Measurements from ENCODE around the gene CDS2.

Gene CDS2

DNA sequence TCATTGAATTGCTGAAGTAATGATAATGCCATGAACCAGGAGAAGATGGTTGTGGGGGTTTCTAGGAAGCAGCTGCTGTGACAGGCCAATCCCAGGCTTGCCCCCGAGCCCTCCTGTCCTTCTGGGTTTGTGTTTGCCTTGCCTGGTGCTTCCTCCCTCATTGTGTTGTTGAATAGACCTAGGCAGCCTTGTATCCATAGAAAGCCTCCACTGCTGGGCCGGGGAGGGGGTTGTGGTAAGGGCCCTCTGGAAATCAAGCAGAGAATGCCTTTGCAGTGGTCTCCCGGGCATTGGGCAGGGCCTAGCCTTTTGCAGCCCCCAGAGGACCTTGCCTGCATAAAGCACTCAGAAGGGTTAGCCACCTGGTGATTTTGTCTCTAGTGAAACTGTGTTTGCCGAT is 69.3 kb downstream of the CDS2 start:
- H3K27ac ChIP-seq (ENCODE audit: low read depth, low read length): no peak overlapping the region
- H3K9me3 ChIP-seq (ENCODE audit: insufficient read depth, low read depth, low read length): no peaks in the 10 kb centered on the region
- peaks cover 4% of the 10 kb centered on the region; the same call in 1 of the 2 replicates for H3K4me1 ChIP-seq (ENCODE audit: insufficient read depth, low read length)
- peaks cover 25% of the 10 kb centered on the region for H3K36me3 ChIP-seq (ENCODE audit: insufficient read depth, low read length)
- H3K27me3 ChIP-seq (ENCODE audit: insufficient read depth, low read length): no peaks in the 10 kb centered on the region
- no peak overlapping the region for H3K4me3 ChIP-seq (ENCODE audit: low read length)
- H3K9ac ChIP-seq (ENCODE audit: low read depth, low read length): no peak overlapping the region
- WGBS: 78% methylated on average over 4 of the region's 4 CpGs

DNA sequence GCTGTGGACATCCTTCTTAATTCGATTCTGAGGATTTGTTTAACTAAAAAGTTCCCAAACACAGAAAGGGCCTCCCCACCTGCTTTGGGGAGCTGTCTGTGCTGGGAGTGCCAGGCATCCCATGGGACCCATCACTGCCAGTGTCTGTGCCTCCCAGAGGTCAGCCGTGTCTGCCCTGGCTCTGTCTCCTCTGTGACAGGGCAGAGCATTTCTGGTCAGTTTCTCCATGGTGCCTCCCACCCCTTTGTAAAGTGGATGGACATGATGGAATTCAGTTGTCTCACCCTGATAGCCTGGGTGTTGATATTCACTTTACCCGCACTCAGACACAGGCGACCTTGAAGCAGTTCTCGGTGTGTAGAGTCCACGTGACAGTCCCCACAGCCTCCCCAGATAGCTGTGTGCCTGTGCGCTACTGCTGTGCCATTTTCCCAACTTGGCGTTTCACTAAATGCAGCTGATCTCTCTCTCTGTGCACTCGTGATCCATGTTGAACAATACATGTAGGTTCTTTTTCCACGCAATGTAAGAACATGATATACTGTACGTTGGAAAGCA is 70.5 kb downstream of the CDS2 start:
- Histone ChIP-seq H3K27ac (ENCODE audit: low read depth, low read length) (no peak overlapping the region), H3K4me3 (ENCODE audit: low read length) (no peak overlapping the region), H3K27me3 (ENCODE audit: insufficient read depth, low read length) (no peaks in the 10 kb centered on the region), H3K9ac (ENCODE audit: low read depth, low read length) (no peak overlapping the region; the same call in 1 of the 2 replicates), H3K4me1 (ENCODE audit: insufficient read depth, low read length) (peaks cover 4% of the 10 kb centered on the region; the same call in 1 of the 2 replicates), H3K9me3 (ENCODE audit: insufficient read depth, low read depth, low read length) (no peaks in the 10 kb centered on the region), H3K36me3 (ENCODE audit: insufficient read depth, low read length) (peaks cover 17% of the 10 kb centered on the region)
- WGBS: 88% methylated on average over 10 of the region's 11 CpGs

GRCh38 chr20:5197847-5198650 is 71.2 kb downstream of the CDS2 start:
- no peak overlapping the region for H3K4me3 ChIP-seq (ENCODE audit: low read length)
- H3K9ac ChIP-seq (ENCODE audit: low read depth, low read length): no peak overlapping the region
- 90% methylated on average over 10 of the region's 10 CpGs for WGBS
- H3K36me3 ChIP-seq (ENCODE audit: insufficient read depth, low read length): peaks cover 12% of the 10 kb centered on the region
- H3K27me3 ChIP-seq (ENCODE audit: insufficient read depth, low read length): no peaks in the 10 kb centered on the region
- no peak overlapping the region for H3K27ac ChIP-seq (ENCODE audit: low read depth, low read length)
- H3K4me1 ChIP-seq (ENCODE audit: insufficient read depth, low read length): peaks cover 4% of the 10 kb centered on the region; the same call in 1 of the 2 replicates
- no peaks in the 10 kb centered on the region for H3K9me3 ChIP-seq (ENCODE audit: insufficient read depth, low read depth, low read length)

GRCh38 chr20:5198651-5198924 is 71.8 kb downstream of the CDS2 start:
- Histone ChIP-seq H3K4me3 (ENCODE audit: low read length) (no peak overlapping the region), H3K9me3 (ENCODE audit: insufficient read depth, low read depth, low read length) (no peaks in the 10 kb centered on the region), H3K36me3 (ENCODE audit: insufficient read depth, low read length) (peaks cover 12% of the 10 kb centered on the region), H3K4me1 (ENCODE audit: insufficient read depth, low read length) (peaks cover 4% of the 10 kb centered on the region; the same call in 1 of the 2 replicates), H3K27me3 (ENCODE audit: insufficient read depth, low read length) (no peaks in the 10 kb centered on the region), H3K27ac (ENCODE audit: low read depth, low read length) (no peak overlapping the region), H3K9ac (ENCODE audit: low read depth, low read length) (no peak overlapping the region)
- WGBS: 95% methylated on average over 8 of the region's 8 CpGs

DNA sequence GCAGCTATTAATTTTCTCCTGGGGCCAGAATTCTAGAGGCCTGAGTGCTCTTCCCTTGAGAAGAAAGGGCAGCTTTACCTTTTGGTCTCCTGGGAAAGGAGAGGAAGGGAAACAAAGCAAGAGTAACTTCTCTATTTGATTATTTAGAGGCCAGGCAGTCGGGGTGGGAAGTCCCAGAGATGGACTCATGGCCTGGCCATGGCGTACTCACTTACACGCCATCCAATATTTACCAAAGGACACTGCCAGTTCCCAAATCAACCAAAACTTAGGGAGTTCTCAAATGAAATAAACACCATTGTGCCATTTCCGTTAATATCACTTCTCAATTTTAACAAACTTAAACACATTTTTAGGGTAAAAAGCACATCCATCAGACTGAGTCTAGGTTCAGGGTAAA is 76.6 kb downstream of the CDS2 start:
- Histone ChIP-seq H3K27me3 (ENCODE audit: insufficient read depth, low read length) (no peaks in the 10 kb centered on the region), H3K9ac (ENCODE audit: low read depth, low read length) (no peak overlapping the region), H3K36me3 (ENCODE audit: insufficient read depth, low read length) (no peaks in the 10 kb centered on the region), H3K27ac (ENCODE audit: low read depth, low read length) (no peak overlapping the region), H3K9me3 (ENCODE audit: insufficient read depth, low read depth, low read length) (no peaks in the 10 kb centered on the region), H3K4me3 (ENCODE audit: low read length) (no peak overlapping the region), H3K4me1 (ENCODE audit: insufficient read depth, low read length) (no peaks in the 10 kb centered on the region)
- WGBS: 91% methylated on average over 4 of the region's 4 CpGs

DNA sequence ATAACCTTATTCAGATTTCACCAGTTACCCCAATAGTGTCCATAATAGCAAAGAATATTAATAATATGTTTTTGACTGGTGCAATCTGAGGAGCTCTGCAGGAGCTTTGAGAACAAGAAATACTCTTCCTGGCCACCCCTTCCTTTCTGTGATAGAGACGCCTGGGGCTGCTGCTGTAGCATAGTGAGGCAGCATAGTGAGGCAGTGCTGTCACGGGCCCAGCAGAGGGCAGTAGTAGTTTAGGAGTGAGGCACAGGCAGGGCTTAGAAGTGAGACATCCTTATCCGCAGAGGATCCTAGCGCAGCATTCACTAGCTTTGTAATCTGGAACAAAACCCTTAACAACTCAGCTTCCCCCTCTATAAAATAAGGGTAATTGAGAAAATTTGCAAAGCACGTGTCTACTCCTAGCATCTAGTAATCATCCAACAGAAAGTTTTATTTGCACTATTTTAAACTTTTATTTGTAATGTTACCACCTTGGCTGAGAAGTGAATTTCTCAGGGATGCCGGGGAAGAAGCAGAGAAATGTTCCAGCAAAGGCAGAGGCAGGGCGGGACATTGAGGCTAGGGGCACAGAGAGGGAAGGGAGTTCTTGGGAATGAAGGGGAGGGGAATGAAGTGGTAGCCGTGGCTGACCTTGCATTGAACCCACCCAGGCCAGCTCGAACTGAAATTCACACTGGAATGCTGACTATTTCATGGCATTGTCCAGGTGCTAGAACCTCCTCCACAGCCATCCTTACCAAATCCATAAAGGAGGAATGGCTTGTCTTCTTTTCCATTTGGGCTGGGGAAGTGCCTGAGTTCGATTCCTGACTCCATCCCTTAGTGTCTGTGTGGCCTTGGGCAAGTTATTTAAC is 78.8 kb downstream of the CDS2 start:
- Histone ChIP-seq H3K4me1 (ENCODE audit: insufficient read depth, low read length) (no peaks in the 10 kb centered on the region), H3K27ac (ENCODE audit: low read depth, low read length) (no peak overlapping the region), H3K27me3 (ENCODE audit: insufficient read depth, low read length) (no peaks in the 10 kb centered on the region), H3K9me3 (ENCODE audit: insufficient read depth, low read depth, low read length) (no peaks in the 10 kb centered on the region), H3K4me3 (ENCODE audit: low read length) (no peak overlapping the region), H3K9ac (ENCODE audit: low read depth, low read length) (no peak overlapping the region), H3K36me3 (ENCODE audit: insufficient read depth, low read length) (no peaks in the 10 kb centered on the region)
- WGBS: 40% methylated on average over 8 of the region's 10 CpGs

- no peak overlapping the region for H3K9ac ChIP-seq (ENCODE audit: low read depth, low read length)
- H3K4me3 ChIP-seq (ENCODE audit: low read length): no peak overlapping the region
- no peaks in the 10 kb centered on the region for H3K27me3 ChIP-seq (ENCODE audit: insufficient read depth, low read length)
- H3K9me3 ChIP-seq (ENCODE audit: insufficient read depth, low read depth, low read length): no peaks in the 10 kb centered on the region
- no peaks in the 10 kb centered on the region for H3K36me3 ChIP-seq (ENCODE audit: insufficient read depth, low read length)
- H3K4me1 ChIP-seq (ENCODE audit: insufficient read depth, low read length): no peaks in the 10 kb centered on the region
- no peak overlapping the region for H3K27ac ChIP-seq (ENCODE audit: low read depth, low read length)
Observed at GRCh38 chr20:5207138-5207537, 80.3 kb downstream of the CDS2 start.

DNA sequence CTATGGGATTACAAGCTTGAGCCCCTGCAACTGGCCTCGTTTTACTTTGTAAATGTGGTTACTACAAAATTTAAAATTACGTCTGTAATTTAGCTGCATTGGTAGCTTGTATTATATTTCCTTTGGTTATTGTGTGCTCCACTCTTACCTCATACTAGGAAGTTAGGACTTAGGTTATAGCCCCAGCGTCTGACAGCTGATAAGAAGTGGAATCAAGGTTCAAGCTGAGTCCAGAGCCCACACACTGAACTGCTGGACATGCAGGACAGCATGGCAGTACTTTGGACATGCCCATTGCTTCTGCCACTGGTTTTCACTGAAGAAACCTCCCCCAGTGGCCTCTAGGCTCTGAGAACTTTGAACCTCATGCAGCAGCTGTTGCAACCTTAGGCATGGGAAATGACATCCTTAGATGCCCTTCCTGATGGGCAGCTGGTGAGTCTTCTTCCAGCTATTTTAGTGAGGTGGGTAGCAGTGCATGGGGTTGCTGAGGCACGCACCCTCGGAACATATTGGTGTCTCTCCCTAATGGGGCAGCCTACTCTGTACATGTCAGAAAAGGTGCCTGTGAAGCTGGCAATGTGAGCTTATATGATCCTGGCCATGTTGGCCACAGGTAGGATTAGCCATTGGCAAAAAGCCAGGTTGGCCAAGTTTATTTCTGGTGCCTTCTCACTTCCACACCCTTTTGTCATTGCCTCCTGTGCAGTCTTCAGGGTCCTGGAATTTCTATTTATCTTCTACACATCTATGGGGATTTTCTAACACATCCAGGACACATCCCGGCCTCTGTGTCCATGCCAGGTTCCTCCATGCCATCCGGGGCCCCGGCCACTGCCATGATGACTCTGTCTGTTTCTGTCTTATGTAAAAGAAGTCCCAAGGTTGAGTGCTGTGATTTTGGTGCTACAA is 85.3 kb downstream of the CDS2 start:
- 95% methylated on average over 6 of the region's 8 CpGs for WGBS

DNA sequence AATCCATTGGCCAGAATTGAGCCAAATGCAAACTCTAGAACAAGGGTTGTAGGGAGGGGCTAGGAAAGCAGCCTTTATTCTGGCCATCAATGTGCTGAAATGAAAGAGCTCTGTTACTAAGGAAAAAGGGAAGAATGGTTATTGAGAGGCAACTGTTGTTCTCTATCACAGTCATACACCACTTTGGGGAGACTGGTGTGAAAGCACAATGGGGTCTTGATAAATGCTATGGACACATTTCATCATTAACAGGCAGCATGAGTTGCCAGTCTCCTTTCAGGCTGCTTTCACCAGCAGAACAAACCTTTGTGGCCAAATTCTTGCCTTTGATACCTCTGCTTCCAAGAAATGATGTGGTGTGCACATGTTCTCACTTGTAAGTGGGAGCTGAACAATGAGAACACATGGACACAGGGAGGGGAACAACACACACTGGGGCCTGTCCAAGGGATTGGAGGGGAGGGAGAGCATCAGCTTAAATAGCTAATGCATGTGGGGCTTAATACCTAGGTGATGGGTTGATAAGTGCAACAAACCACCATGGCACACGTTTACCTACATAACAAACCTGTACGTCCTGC is 86.2 kb downstream of the CDS2 start:
- no peaks in the 10 kb centered on the region for H3K36me3 ChIP-seq (ENCODE audit: insufficient read depth, low read length)
- H3K4me3 ChIP-seq (ENCODE audit: low read length): no peak overlapping the region
- no CpG with 5 or more reads among the region's 2 CpGs for WGBS
- H3K4me1 ChIP-seq (ENCODE audit: insufficient read depth, low read length): no peaks in the 10 kb centered on the region
- H3K27me3 ChIP-seq (ENCODE audit: insufficient read depth, low read length): no peaks in the 10 kb centered on the region
- H3K27ac ChIP-seq (ENCODE audit: low read depth, low read length): no peak overlapping the region
- no peaks in the 10 kb centered on the region for H3K9me3 ChIP-seq (ENCODE audit: insufficient read depth, low read depth, low read length)
- H3K9ac ChIP-seq (ENCODE audit: low read depth, low read length): no peak overlapping the region

More for the DNA sequence above, 85.3 kb downstream of the CDS2 start:
- Histone ChIP-seq H3K9me3 (ENCODE audit: insufficient read depth, low read depth, low read length) (no peaks in the 10 kb centered on the region), H3K4me3 (ENCODE audit: low read length) (no peak overlapping the region), H3K27me3 (ENCODE audit: insufficient read depth, low read length) (no peaks in the 10 kb centered on the region), H3K36me3 (ENCODE audit: insufficient read depth, low read length) (no peaks in the 10 kb centered on the region), H3K27ac (ENCODE audit: low read depth, low read length) (no peak overlapping the region), H3K9ac (ENCODE audit: low read depth, low read length) (no peak overlapping the region), H3K4me1 (ENCODE audit: insufficient read depth, low read length) (no peaks in the 10 kb centered on the region)

- no peak overlapping the region for H3K9ac ChIP-seq (ENCODE audit: low read depth, low read length)
- no peaks in the 10 kb centered on the region for H3K27me3 ChIP-seq (ENCODE audit: insufficient read depth, low read length)
- no peaks in the 10 kb centered on the region for H3K4me1 ChIP-seq (ENCODE audit: insufficient read depth, low read length)
- 62% methylated on average over 3 of the region's 3 CpGs for WGBS
- H3K27ac ChIP-seq (ENCODE audit: low read depth, low read length): no peak overlapping the region
- H3K36me3 ChIP-seq (ENCODE audit: insufficient read depth, low read length): no peaks in the 10 kb centered on the region
- no peak overlapping the region for H3K4me3 ChIP-seq (ENCODE audit: low read length)
- no peaks in the 10 kb centered on the region for H3K9me3 ChIP-seq (ENCODE audit: insufficient read depth, low read depth, low read length)
Observed at GRCh38 chr20:5214826-5215225, 88.0 kb downstream of the CDS2 start.
